DND-41 (cell line): ENCODE results near the gene NPSR1.

Experiments
- ATAC-seq: fragments of 200-7000 bp; cut with Tn5 transposase; 3 replicates; pipeline ENCODE4 v1.9.1; 2021; ENCODE audit warnings: low read depth; ENCODE audit not compliant: insufficient read depth
- DNase-seq: peaks from one replicate; pipeline ENCODE4 v3.0.0-alpha.2; 2020
- H2AFZ ChIP-seq: 2 replicates; pipeline ENCODE4 v1.6.0; 2012; ENCODE audit warnings: low read depth, low read length
- H3K27ac ChIP-seq: 2 replicates; pipeline ENCODE4 v1.5.1; 2012; ENCODE audit warnings: low read length, inconsistent platforms
- H3K27me3 ChIP-seq: fragments of 200-600 bp; sonication (generic); 2 replicates; pipeline ENCODE4 v1.6.0; 2012; ENCODE audit warnings: low read length, mild to moderate bottlenecking, inconsistent platforms; ENCODE audit not compliant: insufficient read depth, poor library complexity
- H3K36me3 ChIP-seq: 2 replicates; pipeline ENCODE4 v1.5.1; 2012; ENCODE audit warnings: low read length, inconsistent platforms; ENCODE audit not compliant: insufficient read depth
- H3K4me1 ChIP-seq: 2 replicates; pipeline ENCODE4 v1.5.1; 2012; ENCODE audit warnings: mild to moderate bottlenecking, low read length; ENCODE audit not compliant: insufficient read depth
- H3K4me2 ChIP-seq: 2 replicates; pipeline ENCODE4 v1.6.0; 2012; ENCODE audit warnings: mild to moderate bottlenecking, moderate library complexity, low read length, inconsistent platforms; ENCODE audit not compliant: insufficient read depth
- H3K4me3 ChIP-seq, 2 experiments: fragments of 200-600 bp in 1 of 2; shearing (Covaris generic) in 1 of 2; 2 replicates each; pipeline ENCODE4 v1.5.1; 2012 to 2016; ENCODE audit warnings: inconsistent platforms in 2 of 2, low read length in 2 of 2, mild to moderate bottlenecking in 2 of 2, low read depth in 1 of 2, moderate library complexity in 1 of 2
- H3K79me2 ChIP-seq: 2 replicates; pipeline ENCODE4 v1.6.0; 2012; ENCODE audit warnings: low read length, inconsistent platforms; ENCODE audit not compliant: insufficient read depth
- H3K9ac ChIP-seq: 2 replicates; pipeline ENCODE4 v1.6.0; 2012; ENCODE audit warnings: low read depth, mild to moderate bottlenecking, inconsistent platforms, low read length, moderate library complexity
- H3K9me3 ChIP-seq: 2 replicates; pipeline ENCODE4 v1.5.1; 2012; ENCODE audit warnings: low read length, moderate library complexity, mild to moderate bottlenecking, inconsistent platforms; ENCODE audit not compliant: insufficient read depth, severe bottlenecking
- H4K20me1 ChIP-seq: 2 replicates; pipeline ENCODE4 v1.6.0; 2012; ENCODE audit warnings: low read length; ENCODE audit not compliant: insufficient read depth
- CTCF ChIP-seq: IDR thresholded peaks from 2 replicates; pipeline ENCODE4 v1.5.1; 2012; ENCODE audit warnings: borderline replicate concordance, low read length, moderate library complexity, mild to moderate bottlenecking; ENCODE audit not compliant: poor library complexity, severe bottlenecking; ENCODE audit errors: extremely low read depth
- EZH2 ChIP-seq: IDR thresholded peaks from 3 replicates; pipeline ENCODE4 v1.6.1; 2012; ENCODE audit warnings: borderline replicate concordance, low read depth, mild to moderate bottlenecking, moderate library complexity, low read length, inconsistent platforms; ENCODE audit not compliant: severe bottlenecking

Gene NPSR1

GRCh38 chr7:34776748-34777358 lies 118.8 kb downstream of the NPSR1 start:
- Histone ChIP-seq H3K27ac (no peak overlapping the region), H3K27me3 (no peaks in the 10 kb centered on the region), H4K20me1 (no peaks in the 10 kb centered on the region), H3K36me3 (no peaks in the 10 kb centered on the region), H3K9ac (no peak overlapping the region), H3K4me3 (no peak overlapping the region), H3K79me2 (no peaks in the 10 kb centered on the region), H2AFZ (no peak overlapping the region), H3K4me2 (no peak overlapping the region), H3K4me1 (no peaks in the 10 kb centered on the region), H3K9me3 (no peaks in the 10 kb centered on the region)
- no peak for TF ChIP-seq CTCF
- TF ChIP-seq EZH2 = no peak
- DNase-seq (no peak), ATAC-seq (no peak)

GRCh38 chr7:34780546-34780945 lies 122.5 kb downstream of the NPSR1 start:
- no peak for ATAC-seq
- no peaks in the 10 kb centered on the region for H3K4me1 ChIP-seq
- no peak overlapping the region for H3K27ac ChIP-seq
- H3K36me3 ChIP-seq = no peaks in the 10 kb centered on the region
- no peaks in the 10 kb centered on the region for H3K79me2 ChIP-seq
- no peaks in the 10 kb centered on the region for H3K27me3 ChIP-seq
- H3K9ac ChIP-seq = no peak overlapping the region
- no peak overlapping the region for H3K4me2 ChIP-seq
- DNase-seq = no peak
- no peak overlapping the region for H2AFZ ChIP-seq
- H3K4me3 ChIP-seq = no peak overlapping the region
- TF ChIP-seq CTCF = no peak
- no peak for TF ChIP-seq EZH2
- peaks cover 3% of the 10 kb centered on the region for H3K9me3 ChIP-seq
- no peaks in the 10 kb centered on the region for H4K20me1 ChIP-seq

- no peaks in the 10 kb centered on the region for H3K9me3 ChIP-seq
- TF ChIP-seq EZH2 = no peak
- TF ChIP-seq CTCF = no peak
- no peaks in the 10 kb centered on the region for H3K4me1 ChIP-seq
- no peak for ATAC-seq
- no peak overlapping the region for H2AFZ ChIP-seq
- no peaks in the 10 kb centered on the region for H3K27me3 ChIP-seq
- H3K36me3 ChIP-seq = no peaks in the 10 kb centered on the region
- H3K4me2 ChIP-seq = no peak overlapping the region
- H3K79me2 ChIP-seq = no peaks in the 10 kb centered on the region
- no peak overlapping the region for H3K4me3 ChIP-seq
- H4K20me1 ChIP-seq = no peaks in the 10 kb centered on the region
- no peak overlapping the region for H3K27ac ChIP-seq
- DNase-seq = no peak
- no peak overlapping the region for H3K9ac ChIP-seq
These were observed 129.6 kb downstream of the NPSR1 start for GRCh38 chr7:34787586-34787985.
